K562 (cell line): ENCODE data around the gene F12. TPM values are rescaled to one million over a fixed set of nuclear protein-coding genes. Genes with fewer than 3 reads are reported as not detected.
A peak's percentile ranks its signal among the peaks of the same experiment; 100 is the strongest.

Source experiments
- CBX3 ChIP-seq, 2 experiments: IDR thresholded peaks; 1 replicate in 1 of 2; 2 replicates in 1 of 2; pipeline ENCODE4 v1.6.1; 2012; ENCODE audit warnings: inconsistent platforms in 2 of 2, low read length in 2 of 2, borderline replicate concordance in 1 of 2, control low read depth in 1 of 2
- CSDE1 ChIP-seq, 2 experiments: fragments of 450-650 bp; IDR thresholded peaks; 2 replicates each; pipeline ENCODE4 v1.6.1; 2016; ENCODE audit warnings: mild to moderate bottlenecking in 1 of 2
- E2F4 ChIP-seq: sonication (generic); formaldehyde crosslinking; IDR thresholded peaks from 2 replicates; pipeline ENCODE4 v1.8.0; 2022; ENCODE audit warnings: mild to moderate bottlenecking, low read depth, missing genetic modification reagents
- EP300 ChIP-seq: IDR thresholded peaks from 2 replicates; pipeline ENCODE4 v1.6.1; 2012; ENCODE audit warnings: low read length, improper control_type of control experiment
- FOSL1 ChIP-seq: fragments of 200-800 bp; sonication (Bioruptor generic); conservative IDR thresholded peaks from 2 replicates; pipeline ENCODE4 v1.6.1; 2016; ENCODE audit warnings: missing genetic modification characterization, missing compliant biosample characterization
- GTF2A2 ChIP-seq: IDR thresholded peaks from 2 replicates; pipeline ENCODE4 v1.6.1; 2016; ENCODE audit warnings: mild to moderate bottlenecking, missing genetic modification characterization, missing compliant biosample characterization
- HIVEP1 ChIP-seq: fragments of 250-450 bp; sonication (Bioruptor Pico); IDR thresholded peaks from 2 replicates; pipeline ENCODE4 v1.4.0; 2020; ENCODE audit warnings: mild to moderate bottlenecking
- HMG20B ChIP-seq: fragments of 250-450 bp; sonication (Bioruptor Pico); IDR thresholded peaks from 2 replicates; pipeline ENCODE4 v1.5.0; 2021; ENCODE audit warnings: mild to moderate bottlenecking
- MED1 ChIP-seq: sonication (generic); formaldehyde crosslinking; IDR thresholded peaks from 2 replicates; pipeline ENCODE4 v1.8.1; 2023; ENCODE audit warnings: missing genetic modification reagents, borderline replicate concordance
- NCOA6 ChIP-seq: fragments of 450-650 bp; IDR thresholded peaks from 2 replicates; pipeline ENCODE4 v1.6.1; 2017; ENCODE audit warnings: mild to moderate bottlenecking
- POLR2A ChIP-seq: fragments of 450-650 bp; conservative IDR thresholded peaks from 2 replicates; pipeline ENCODE4 v1.6.1; 2016
- PRMT5 ChIP-seq: sonication (generic); formaldehyde crosslinking; IDR thresholded peaks from 2 replicates; pipeline ENCODE4 v1.5.0; 2020; ENCODE audit warnings: missing genetic modification reagents
- RFX1 ChIP-seq: fragments of 450-650 bp; IDR thresholded peaks from 2 replicates; pipeline ENCODE4 v1.6.1; 2016; ENCODE audit warnings: mild to moderate bottlenecking, moderate library complexity
- RFX5 ChIP-seq: IDR thresholded peaks from 2 replicates; pipeline ENCODE4 v1.6.1; 2011; ENCODE audit warnings: low read depth, mild to moderate bottlenecking, improper control_type of control experiment, low read length
- RFX7 ChIP-seq: fragments of 250-450 bp; sonication (Bioruptor Pico); IDR thresholded peaks from 2 replicates; pipeline ENCODE4 v1.5.1; 2021; ENCODE audit warnings: mild to moderate bottlenecking
- SETDB1 ChIP-seq: IDR thresholded peaks from one replicate; pipeline ENCODE4 v1.6.1; 2012; ENCODE audit warnings: low read length, control low read depth, inconsistent platforms
- SNRNP70 ChIP-seq: fragments of 200-400 bp; formaldehyde crosslinking; optimal IDR thresholded peaks from 2 replicates; pipeline ENCODE3; 2017; ENCODE audit warnings: low read depth, low read length
- SP2 ChIP-seq: IDR thresholded peaks from 2 replicates; pipeline ENCODE4 v1.6.1; 2011; ENCODE audit warnings: mild to moderate bottlenecking, low read depth, low read length, moderate library complexity; ENCODE audit not compliant: poor library complexity, severe bottlenecking; ENCODE audit errors: extremely low read depth
- ZBTB2 ChIP-seq: fragments of 450-650 bp; IDR thresholded peaks from 2 replicates; pipeline ENCODE4 v1.6.1; 2016; ENCODE audit warnings: antibody characterized with exemption
- ZBTB7A ChIP-seq: IDR thresholded peaks from 2 replicates; pipeline ENCODE4 v1.6.1; 2011; ENCODE audit warnings: low read depth, mild to moderate bottlenecking, low read length, moderate library complexity, borderline replicate concordance; ENCODE audit not compliant: control insufficient read depth
- ZHX1 ChIP-seq: fragments of 150-350 bp; conservative IDR thresholded peaks from 2 replicates; pipeline ENCODE4 v1.6.1; 2014; ENCODE audit warnings: low read length
- ZNF77 ChIP-seq: fragments of 250-450 bp; sonication (Bioruptor Pico); IDR thresholded peaks from 2 replicates; pipeline ENCODE4 v1.5.0; 2020
- polyA plus RNA-seq, 8 experiments: library from polyadenylated mRNA; depleted of rRNA in 4 of 8; stranded (reverse) in 5 of 8; unstranded in 3 of 8; fragments of >200 nt; fragmentation: Nextera tagmentation in 2 of 8; fragmentation: Illumina TruSeq in 1 of 8; extraction: Ambion mirVana in 2 of 8; extraction: Trizol in 1 of 8; gene quantifications; 2 replicates each; pipeline versions ENCODE4 v1.2.1 to v1.2.3, GENCODE V29; 2011 to 2014; ENCODE audit warnings: inconsistent platforms in 1 of 8, missing spikeins in 1 of 8
- total RNA-seq, 7 experiments: library from RNA; depleted of rRNA in 6 of 7; stranded (reverse); fragments of >200 nt in 6 of 7; fragmentation: Illumina TruSeq in 2 of 7; extraction: Trizol in 2 of 7; gene quantifications; 2 replicates each; pipeline versions ENCODE4 v1.2.1 to v1.2.3, GENCODE V29; 2011 to 2021; ENCODE audit warnings: low replicate concordance in 1 of 7
- TF ChIP-seq, protein P1 (sequence below), 2 experiments: fragments of 450-650 bp in 1 of 2; sonication (generic) in 1 of 2; formaldehyde crosslinking in 1 of 2; IDR thresholded peaks in 1 of 2; conservative IDR thresholded peaks in 1 of 2; 2 replicates each; pipeline versions ENCODE4 v1.6.1 to v1.8.1; 2016 to 2023; ENCODE audit warnings: mild to moderate bottlenecking in 2 of 2, moderate library complexity in 2 of 2, inconsistent platforms in 1 of 2, missing genetic modification reagents in 1 of 2

Gene F12
- total and polyA plus RNA-seq, 9 of the 15 experiments (the other 6 are each of a cell fraction or from before 2014, with no cell fraction given), result 0.59 to 18.3 (median 3.6) TPM

- TF ChIP-seq ZHX1 (no peak), POLR2A (no peak), GTF2A2 (no peak), SETDB1 (no peak), RFX5 (no peak), RFX7 (CRISPR knock-in tag) (no peak), FOSL1 (tag) (no peak), HMG20B (CRISPR knock-in tag) (no peak), E2F4 (CRISPR knock-in tag) (0 out of 2 replicates have a peak, but pooled peaks have one; percentile 35), MED1 (no peak), SNRNP70 (no peak), SP2 (no peak), ZNF77 (CRISPR knock-in tag) (no peak), EP300 (no peak; the same call in 1 of the 2 replicates), PRMT5 (CRISPR knock-in tag) (no peak), HIVEP1 (CRISPR knock-in tag) (no peak), ZBTB2 (no peak), CBX3 (IDR thresholded peaks at IDR 0.05; ENCODE audit: borderline replicate concordance in 1 of 2, low read length in 2 of 2) (peak in 1 of 2 experiments; percentile 89; a peak in 2 of 3 replicates), CSDE1 (IDR thresholded peaks at IDR 0.05) (peak in 1 of 2 experiments; percentile 57; a peak in 1 of 4 replicates), NCOA6 (no peak), RFX1 (no peak), ZBTB7A (peak; percentile 67; the same call in 1 of the 2 replicates)
- TF ChIP-seq, protein P1, sequence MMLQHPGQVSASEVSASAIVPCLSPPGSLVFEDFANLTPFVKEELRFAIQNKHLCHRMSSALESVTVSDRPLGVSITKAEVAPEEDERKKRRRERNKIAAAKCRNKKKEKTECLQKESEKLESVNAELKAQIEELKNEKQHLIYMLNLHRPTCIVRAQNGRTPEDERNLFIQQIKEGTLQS (IDR thresholded peaks at IDR 0.05), result no peak
- TF ChIP-seq, protein P1 (CRISPR knock-in tag; conservative IDR thresholded peaks at IDR 0.05), result 0 out of 2 replicates have a peak, but pooled peaks have one; percentile 38
These were observed 18.7 kb downstream of the F12 start (continued) for GRCh38 chr5:177390363-177391300.
